Mononuclear cell (primary cell): Measurements from ENCODE around the gene CADM4. TPM values are rescaled to one million over a fixed set of nuclear protein-coding genes. Genes with fewer than 3 reads are reported as not detected.
A peak's percentile ranks its signal among the peaks of the same experiment; 100 is the strongest.

Experiments
- H3K27me3 ChIP-seq: 2 replicates; pipeline ENCODE4 v1.6.0; 2011; ENCODE audit warnings: low read length, control low read depth; ENCODE audit not compliant: insufficient read depth
- H3K4me1 ChIP-seq: 2 replicates; pipeline ENCODE4 v1.5.1; 2011; ENCODE audit warnings: mild to moderate bottlenecking, low read length, control low read depth; ENCODE audit not compliant: insufficient read depth
- H3K4me3 ChIP-seq: 2 replicates; pipeline ENCODE4 v1.5.1; 2011; ENCODE audit warnings: mild to moderate bottlenecking, low read length, moderate library complexity
- H3K9me3 ChIP-seq: 2 replicates; pipeline ENCODE4 v1.5.1; 2011; ENCODE audit warnings: low read depth, mild to moderate bottlenecking, control low read depth, low read length
- total RNA-seq: library from RNA; depleted of rRNA; stranded (reverse); fragments of >200 nt; gene quantifications from one replicate; pipeline ENCODE4 v1.2.3, GENCODE V29; 2012

The CADM4 gene
- total RNA-seq, 1 donor, result 0.42 TPM

- Histone ChIP-seq H3K9me3 (no peaks in the 10 kb centered on the region), H3K4me1 (peaks cover 26% of the 10 kb centered on the region), H3K27me3 (no peaks in the 10 kb centered on the region), H3K4me3 (peak within 1 kb of the TSS; percentile 96)
Measured at GRCh38 chr19:43575156-43575950, 64.3 kb downstream of the CADM4 start, which contains the start of the genes PINLYP and XRCC1. Gene PINLYP (plus strand): TSS chr19:43575801. CDS start chr19:43577192, 1,391 bp downstream. Gene XRCC1 (minus strand): TSS chr19:43575527. CDS start chr19:43575458, 69 bp downstream.

GRCh38 chr19:43574424-43575155 lies 65.1 kb downstream of the CADM4 start:
- peak overlapping the region; percentile 96 for H3K4me3 ChIP-seq
- H3K4me1 ChIP-seq, result peaks cover 19% of the 10 kb centered on the region
- H3K27me3 ChIP-seq, result no peaks in the 10 kb centered on the region
- H3K9me3 ChIP-seq, result no peaks in the 10 kb centered on the region

Other genes with a start within 250 kb of the CADM4 start
- gene TEX101, start 225.0 kb downstream of the CADM4 start, total RNA-seq, result 0.10 TPM
- 3.5 TPM for gene LYPD3, start 174.2 kb downstream of the CADM4 start, total RNA-seq
- 17.1 TPM for gene PHLDB3, start 135.1 kb downstream of the CADM4 start, total RNA-seq
- 30.6 TPM for gene ETHE1, start 112.6 kb downstream of the CADM4 start, total RNA-seq
- gene ZNF575, start 106.7 kb downstream of the CADM4 start, total RNA-seq, result 0.31 TPM
- gene XRCC1, start 64.3 kb downstream of the CADM4 start, total RNA-seq, result 14.2 TPM
- gene PINLYP, start 64.0 kb downstream of the CADM4 start, total RNA-seq, result 0.63 TPM
- gene IRGQ, start 43.7 kb downstream of the CADM4 start, total RNA-seq, result 19.5 TPM
- gene ZNF576, start 43.3 kb downstream of the CADM4 start, total RNA-seq, result 3.9 TPM
- 0.10 TPM for gene SRRM5, start 27.8 kb downstream of the CADM4 start, total RNA-seq
- 22.5 TPM for gene ZNF428, start 20.2 kb downstream of the CADM4 start, total RNA-seq
- 344 TPM for gene PLAUR, start 30.3 kb upstream of the CADM4 start, total RNA-seq
- gene IRGC, start 76.2 kb upstream of the CADM4 start, total RNA-seq, result not detected
- 11.4 TPM for gene SMG9, start 115.1 kb upstream of the CADM4 start, total RNA-seq
- gene KCNN4, start 141.1 kb upstream of the CADM4 start, total RNA-seq, result 9.9 TPM
- not detected for gene LYPD5, start 162.6 kb upstream of the CADM4 start, total RNA-seq
- gene ZNF283, start 187.5 kb upstream of the CADM4 start, total RNA-seq, result 2.9 TPM
- gene ZNF404, start 244.1 kb upstream of the CADM4 start, total RNA-seq, result 0.10 TPM